ENCODE results near the gene CHKA.

The CHKA gene

GRCh38 chr11:68044145-68044813 is 76.9 kb downstream of the CHKA start:
- DNase-seq (ENCODE audit: low read depth): no peak

DNA sequence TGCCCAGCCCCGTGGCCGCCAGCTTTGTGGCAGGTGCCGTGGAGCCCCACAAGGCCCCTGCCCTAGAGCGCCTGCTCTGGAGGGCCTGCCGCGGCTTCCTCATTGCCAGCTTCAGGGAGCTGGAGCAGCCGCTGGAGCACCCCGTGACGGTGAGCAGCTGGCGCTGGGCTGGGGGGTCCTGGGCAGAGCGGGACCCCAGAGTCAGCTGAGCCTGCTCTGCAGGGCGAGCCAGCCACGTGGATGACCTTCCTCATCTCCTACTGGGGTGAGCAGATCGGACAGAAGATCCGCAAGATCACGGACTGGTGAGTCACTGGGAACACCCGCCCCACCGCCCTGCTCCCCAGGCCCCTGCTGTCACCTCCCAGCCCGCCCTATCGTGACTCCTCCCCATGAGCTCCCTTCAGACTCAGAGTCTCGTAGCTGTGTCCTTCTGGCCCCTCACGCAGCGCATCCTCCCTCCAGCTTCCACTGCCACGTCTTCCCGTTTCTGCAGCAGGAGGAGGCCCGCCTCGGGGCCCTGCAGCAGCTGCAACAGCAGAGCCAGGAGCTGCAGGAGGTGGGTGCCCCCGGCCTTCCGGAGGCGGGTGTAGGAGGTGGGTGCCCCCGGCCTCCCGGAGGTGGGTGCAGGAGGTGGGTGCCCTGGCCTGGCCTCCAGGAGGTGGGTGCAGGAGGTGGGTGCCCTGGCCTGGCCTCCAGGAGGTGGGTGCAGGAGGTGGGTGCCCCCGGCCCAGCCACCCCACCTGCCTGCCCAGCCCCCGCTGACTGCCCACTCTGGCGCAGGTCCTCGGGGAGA is 77.6 kb downstream of the CHKA start:
- DNase-seq (ENCODE audit: low read depth): no peak

DNA sequence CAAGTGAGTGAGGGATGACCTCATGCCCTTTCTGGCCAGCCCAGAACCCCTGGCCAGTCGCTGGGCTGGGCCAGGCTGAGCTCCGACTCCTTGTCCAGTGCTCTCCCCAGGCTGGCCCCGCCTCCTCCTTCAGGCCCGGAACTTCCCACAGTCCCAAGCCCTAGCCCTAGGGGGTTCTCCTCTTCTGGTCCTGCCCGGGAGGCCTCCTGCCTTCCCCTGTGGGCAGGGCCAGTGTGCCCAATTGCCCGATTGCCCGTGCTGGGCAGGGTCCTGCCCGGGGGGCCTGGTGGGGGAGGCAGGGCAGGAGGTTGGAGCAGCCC is 78.2 kb downstream of the CHKA start:
- no peak for DNase-seq (ENCODE audit: low read depth)

DNA sequence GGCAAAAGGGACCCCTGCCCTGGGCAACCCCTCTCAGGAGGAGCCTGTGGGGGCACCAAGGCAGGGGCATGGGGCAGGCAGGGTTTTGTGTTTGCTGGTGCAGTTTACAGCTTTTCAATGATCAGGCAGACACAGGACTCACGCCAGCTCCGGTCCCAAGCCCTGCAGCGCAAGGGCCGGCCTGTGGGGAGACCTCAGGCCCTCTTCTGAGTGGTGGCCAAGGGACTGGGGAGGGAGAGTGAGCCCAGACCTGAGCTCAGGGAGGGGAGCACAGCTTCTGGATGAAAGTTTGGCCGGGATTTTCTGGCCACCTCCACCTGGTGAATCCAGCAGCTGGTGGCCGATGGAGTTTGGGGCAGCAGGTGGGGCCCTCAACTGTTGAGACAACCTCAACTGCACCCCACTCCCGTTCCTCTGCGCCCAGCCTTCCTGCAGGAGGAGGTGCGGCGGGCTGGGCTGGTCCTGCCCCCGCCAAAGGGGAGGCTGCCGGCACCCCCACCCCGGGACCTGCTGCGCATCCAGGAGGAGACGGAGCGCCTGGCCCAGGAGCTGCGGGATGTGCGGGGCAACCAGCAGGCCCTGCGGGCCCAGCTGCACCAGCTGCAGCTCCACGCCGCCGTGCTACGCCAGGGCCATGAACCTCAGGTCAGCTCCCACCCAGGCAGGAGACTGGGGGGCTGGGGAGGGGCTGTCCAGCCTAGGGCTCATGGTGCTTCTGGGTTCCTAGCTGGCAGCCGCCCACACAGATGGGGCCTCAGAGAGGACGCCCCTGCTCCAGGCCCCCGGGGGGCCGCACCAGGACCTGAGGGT is 78.8 kb downstream of the CHKA start:
- DNase-seq (ENCODE audit: low read depth): no peak

- no peak for DNase-seq (ENCODE audit: low read depth)
Measured at GRCh38 chr11:68041617-68042218, 79.5 kb downstream of the CHKA start.

GRCh38 chr11:68040957-68041591 is 80.1 kb downstream of the CHKA start:
- no peak for DNase-seq (ENCODE audit: low read depth)

GRCh38 chr11:68040101-68040956 is 80.9 kb downstream of the CHKA start:
- DNase-seq (ENCODE audit: low read depth): no peak

DNA sequence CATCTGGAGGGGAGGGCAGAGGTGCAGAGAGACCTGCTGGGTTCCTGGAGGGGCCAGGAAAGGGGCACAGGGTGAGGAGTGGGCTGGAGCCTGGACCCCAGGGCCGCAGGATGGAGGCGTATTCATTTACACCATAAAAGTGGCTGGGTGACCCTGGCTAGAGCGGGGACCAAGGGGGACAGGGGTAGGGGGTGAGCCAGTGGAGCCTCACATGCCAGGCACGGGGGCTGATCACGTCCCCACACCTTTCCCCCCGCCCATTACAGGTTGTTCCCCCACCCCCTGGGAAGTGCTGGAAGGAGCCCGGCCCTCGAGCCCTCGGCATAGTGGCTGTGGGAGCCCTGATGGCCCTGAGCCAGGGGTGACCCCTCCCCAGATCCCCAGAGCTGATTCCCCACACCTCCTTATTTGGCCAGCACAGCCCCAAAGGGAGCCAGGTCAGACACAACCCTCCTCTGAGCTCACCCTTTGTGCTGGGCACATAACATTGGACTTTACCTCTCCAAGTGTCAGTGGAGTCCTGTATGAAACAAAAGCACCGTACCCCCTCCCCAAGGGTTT is 81.6 kb downstream of the CHKA start:
- no peak for DNase-seq (ENCODE audit: low read depth)

DNA sequence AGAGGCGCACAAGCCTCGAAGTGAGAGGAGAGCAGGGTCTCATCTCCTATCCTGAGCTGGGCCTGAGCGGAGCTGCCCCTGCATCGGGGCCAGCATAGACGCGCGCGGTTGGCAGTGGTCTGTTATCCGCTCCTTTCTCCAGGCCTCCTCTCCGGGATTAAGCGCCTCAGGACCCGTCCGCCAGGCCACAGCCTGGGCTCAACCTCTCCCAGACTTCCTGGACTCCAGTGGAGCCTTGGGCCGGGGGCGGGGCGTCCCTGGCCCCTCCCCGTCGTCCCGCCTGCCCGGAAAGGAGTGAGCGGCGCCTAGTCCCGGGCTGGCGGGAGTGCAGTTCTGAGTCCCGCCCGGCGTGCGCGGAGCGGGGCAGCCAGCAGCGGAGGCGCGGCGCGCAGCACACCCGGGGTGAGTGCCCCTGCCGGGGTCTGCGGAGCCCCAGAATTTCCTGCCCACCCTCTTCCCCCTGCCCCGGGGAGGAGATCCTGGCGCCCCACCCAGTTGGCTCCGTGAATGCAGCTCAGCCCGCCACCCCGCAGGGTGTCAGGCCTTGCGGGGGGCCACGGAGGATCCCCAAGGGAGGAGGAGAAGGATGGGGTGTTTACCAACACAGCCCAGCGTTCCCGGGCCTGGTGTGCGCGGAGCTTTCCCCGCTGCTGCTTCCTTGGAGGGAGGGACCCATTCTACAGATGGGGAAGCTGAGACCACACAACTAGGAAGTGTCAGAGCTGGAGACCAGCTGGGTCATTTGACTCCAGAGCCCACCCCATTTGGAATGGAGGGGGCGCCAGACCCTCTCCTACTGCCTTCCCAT is 82.3 kb downstream of the CHKA start, which contains the start of gene TCIRG1:
Gene TCIRG1, plus strand, starts transcription at position 308 of the 808 bp plus-strand sequence. CDS start 2,247 bp downstream, outside the sequence.
- no peak for DNase-seq (ENCODE audit: low read depth)

- DNase-seq (ENCODE audit: low read depth): no peak
Measured at GRCh38 chr11:68038226-68038717, 82.9 kb downstream of the CHKA start.

DNA sequence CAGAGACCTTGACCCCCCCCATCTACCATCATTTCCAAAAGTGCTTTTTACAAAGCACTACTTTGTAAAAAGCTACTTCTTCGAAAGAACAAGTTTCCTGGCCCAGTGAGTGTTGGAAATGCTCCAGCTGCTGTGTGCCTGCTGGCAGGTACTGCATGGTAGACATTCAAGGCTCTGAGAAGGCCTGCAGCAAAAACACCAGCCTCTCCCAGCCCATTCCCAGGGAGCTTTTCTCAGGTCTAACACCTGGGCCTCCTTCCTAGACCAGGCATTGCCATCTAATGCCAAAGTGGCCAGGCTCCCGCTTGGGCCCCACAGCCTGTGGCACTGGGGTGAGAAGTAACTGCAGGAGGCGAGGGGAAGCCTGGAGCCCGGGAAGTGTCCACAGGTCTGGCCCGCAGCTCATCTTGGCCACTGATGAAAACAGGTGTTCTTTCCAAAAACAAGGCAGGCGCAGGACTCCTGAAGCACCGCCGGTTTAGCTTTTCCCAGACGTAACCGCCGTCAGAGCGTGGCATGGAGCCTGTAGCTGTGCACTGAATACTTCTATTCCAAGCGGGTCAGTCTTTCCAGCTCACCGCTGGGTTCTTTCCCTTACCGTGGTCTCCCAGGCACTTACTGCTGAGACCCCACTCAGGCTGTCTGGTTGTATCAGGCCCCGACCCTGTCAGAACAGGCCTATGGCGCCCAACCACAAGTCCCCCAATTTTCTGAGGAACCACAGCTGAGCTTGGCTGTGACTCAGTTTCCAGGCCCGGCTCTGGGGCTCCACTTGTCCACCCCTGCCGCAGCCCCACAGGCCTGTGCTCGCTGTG is 83.6 kb downstream of the CHKA start:
- no peak for DNase-seq (ENCODE audit: low read depth)

GRCh38 chr11:68036717-68037239 is 84.4 kb downstream of the CHKA start:
- no peak for DNase-seq (ENCODE audit: low read depth)

DNA sequence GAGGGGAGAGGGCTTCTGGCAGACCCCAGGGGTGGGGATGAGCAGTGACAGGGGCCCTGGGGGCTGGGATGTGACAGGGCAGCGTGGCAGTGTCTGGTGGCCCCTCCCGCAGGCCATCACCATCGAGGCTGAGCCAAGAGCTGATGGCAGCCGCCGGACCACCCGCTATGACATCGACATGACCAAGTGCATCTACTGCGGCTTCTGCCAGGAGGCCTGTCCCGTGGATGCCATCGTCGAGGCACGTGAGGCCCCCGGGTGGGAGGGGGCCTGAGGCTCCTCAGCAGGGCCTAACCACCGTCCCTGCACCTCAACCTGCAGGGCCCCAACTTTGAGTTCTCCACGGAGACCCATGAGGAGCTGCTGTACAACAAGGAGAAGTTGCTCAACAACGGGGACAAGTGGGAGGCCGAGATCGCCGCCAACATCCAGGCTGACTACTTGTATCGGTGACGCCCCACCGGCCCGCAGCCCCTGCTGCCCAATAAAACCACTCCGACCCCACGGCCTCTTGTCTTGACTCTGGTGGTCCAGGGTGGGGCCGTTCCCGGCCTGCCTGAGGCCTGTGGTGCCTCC is 85.0 kb downstream of the CHKA start:
- DNase-seq (ENCODE audit: low read depth): no peak

DNA sequence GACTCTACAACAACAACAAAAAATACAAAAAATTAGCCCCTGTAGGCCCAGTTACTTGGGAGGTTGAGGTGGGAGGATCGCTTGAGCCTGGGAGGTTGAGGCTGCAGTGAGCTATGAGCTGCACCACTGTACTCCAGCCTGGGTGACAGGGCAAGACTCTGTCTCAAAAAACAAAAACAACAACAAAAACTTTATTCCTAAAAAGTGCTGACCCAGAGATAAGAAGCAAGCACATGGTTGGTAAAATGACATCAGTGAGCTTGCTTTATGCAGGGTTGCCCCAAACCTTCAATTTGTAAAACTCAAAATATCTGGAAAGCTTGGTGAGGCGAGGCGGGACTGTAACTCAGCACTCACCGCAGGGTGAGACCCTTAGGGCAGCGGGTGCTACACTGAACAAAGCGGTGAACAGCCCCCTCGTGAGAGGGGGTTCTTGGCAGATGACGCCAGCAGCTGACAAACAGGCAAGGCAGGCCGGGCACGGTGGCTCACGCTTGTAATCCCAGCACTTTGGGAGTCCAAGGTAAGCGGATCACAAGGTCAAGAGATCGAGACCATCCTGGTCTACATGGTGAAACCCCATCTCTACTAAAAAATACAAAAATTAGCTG is 85.8 kb downstream of the CHKA start:
- no peak for DNase-seq (ENCODE audit: low read depth)

DNA sequence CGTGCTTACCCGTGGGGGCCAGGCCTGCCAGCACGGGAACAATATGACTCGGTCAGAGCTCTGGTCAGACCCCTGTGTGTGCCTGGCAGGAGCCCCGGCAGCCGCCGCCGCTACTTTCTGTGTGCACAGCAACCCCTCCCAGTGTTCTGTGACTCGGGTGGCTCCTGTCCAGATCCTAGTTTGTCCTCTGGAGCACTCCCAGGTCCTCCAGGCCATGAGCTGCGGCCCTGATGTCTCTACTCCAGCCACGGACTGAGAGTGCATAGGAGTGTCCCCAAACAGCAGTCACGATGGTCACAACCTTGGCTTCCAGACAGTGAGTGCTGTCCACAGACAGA is 87.5 kb downstream of the CHKA start:
- no peak for DNase-seq (ENCODE audit: low read depth)

GRCh38 chr11:68032997-68033707 is 88.0 kb downstream of the CHKA start:
- DNase-seq (ENCODE audit: low read depth): no peak

GRCh38 chr11:68032003-68032402 is 89.2 kb downstream of the CHKA start:
- DNase-seq (ENCODE audit: low read depth): no peak

Measured in HS-5 (cell line).